Mesothelial cell of epicardium (in vitro differentiated cells): ENCODE results near the gene TENM4. TPM values are rescaled to one million over a fixed set of nuclear protein-coding genes. Genes with fewer than 3 reads are reported as not detected.

Source experiments
- DNase-seq, 2 experiments: peaks; one replicate each; pipeline ENCODE4 v3.0.0; 2021; ENCODE audit warnings: low spot score in 2 of 2; ENCODE audit not compliant: unreplicated experiment in 2 of 2
- H3K27ac Mint-ChIP-seq: 2 replicates; pipeline ENCODE4 v1.8.0; 2021; ENCODE audit warnings: mixed read lengths
- H3K27me3 Mint-ChIP-seq: 2 replicates; pipeline ENCODE4 v1.8.0; 2021; ENCODE audit warnings: low read depth, mixed read lengths
- H3K36me3 Mint-ChIP-seq: 2 replicates; pipeline ENCODE4 v1.8.0; 2021; ENCODE audit warnings: mixed read lengths
- H3K4me1 Mint-ChIP-seq: 2 replicates; pipeline ENCODE4 v1.8.0; 2021; ENCODE audit warnings: mixed read lengths
- H3K4me3 Mint-ChIP-seq: 2 replicates; pipeline ENCODE4 v1.8.0; 2021; ENCODE audit warnings: mild to moderate bottlenecking, moderate library complexity, mixed read lengths
- H3K9me3 Mint-ChIP-seq: 2 replicates; pipeline ENCODE4 v1.8.0; 2021; ENCODE audit warnings: mixed read lengths
- total RNA-seq: library from RNA; stranded (reverse); gene quantifications from 3 replicates; pipeline ENCODE4 v1.2.1, GENCODE V29; 2021
- TF ChIP-seq, protein P1 (sequence below): fragments of 200-600 bp; sonication (generic); IDR thresholded peaks from one replicate; pipeline ENCODE4 v1.5.0; 2021; ENCODE audit warnings: antibody characterized with exemption; ENCODE audit not compliant: unreplicated experiment

The TENM4 gene
- total RNA-seq, 1 donor from 2014 or later: 187 TPM

DNA sequence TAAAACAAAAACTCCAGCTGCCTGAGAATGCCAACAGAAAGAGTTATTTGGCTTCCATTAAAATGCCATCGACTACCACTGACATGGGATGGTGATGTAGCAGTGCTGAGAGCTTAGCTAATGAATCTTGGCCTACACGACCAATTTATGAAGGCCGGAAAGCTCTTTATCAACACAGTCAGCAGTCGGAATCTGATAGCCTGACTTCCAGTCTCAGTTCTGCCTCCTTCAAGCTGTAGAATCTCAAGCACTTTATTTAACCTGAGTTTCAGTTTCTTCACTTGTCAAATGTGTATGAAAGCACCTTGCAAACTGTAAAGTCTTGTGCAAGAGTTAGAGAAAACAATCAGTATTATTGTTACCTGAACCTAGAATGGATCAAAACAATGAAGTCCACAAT, 530.5 kb downstream of the TENM4 start:
- no peaks in the 10 kb centered on the region for H3K27me3 Mint-ChIP-seq
- peak overlapping the region; percentile 86 for H3K27ac Mint-ChIP-seq
- H3K4me3 Mint-ChIP-seq: no peak overlapping the region
- TF ChIP-seq, protein P1, sequence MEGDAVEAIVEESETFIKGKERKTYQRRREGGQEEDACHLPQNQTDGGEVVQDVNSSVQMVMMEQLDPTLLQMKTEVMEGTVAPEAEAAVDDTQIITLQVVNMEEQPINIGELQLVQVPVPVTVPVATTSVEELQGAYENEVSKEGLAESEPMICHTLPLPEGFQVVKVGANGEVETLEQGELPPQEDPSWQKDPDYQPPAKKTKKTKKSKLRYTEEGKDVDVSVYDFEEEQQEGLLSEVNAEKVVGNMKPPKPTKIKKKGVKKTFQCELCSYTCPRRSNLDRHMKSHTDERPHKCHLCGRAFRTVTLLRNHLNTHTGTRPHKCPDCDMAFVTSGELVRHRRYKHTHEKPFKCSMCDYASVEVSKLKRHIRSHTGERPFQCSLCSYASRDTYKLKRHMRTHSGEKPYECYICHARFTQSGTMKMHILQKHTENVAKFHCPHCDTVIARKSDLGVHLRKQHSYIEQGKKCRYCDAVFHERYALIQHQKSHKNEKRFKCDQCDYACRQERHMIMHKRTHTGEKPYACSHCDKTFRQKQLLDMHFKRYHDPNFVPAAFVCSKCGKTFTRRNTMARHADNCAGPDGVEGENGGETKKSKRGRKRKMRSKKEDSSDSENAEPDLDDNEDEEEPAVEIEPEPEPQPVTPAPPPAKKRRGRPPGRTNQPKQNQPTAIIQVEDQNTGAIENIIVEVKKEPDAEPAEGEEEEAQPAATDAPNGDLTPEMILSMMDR: no peak
- peaks cover 42% of the 10 kb centered on the region for H3K4me1 Mint-ChIP-seq
- DNase-seq: no peak
- H3K9me3 Mint-ChIP-seq: no peaks in the 10 kb centered on the region
- peaks cover 2% of the 10 kb centered on the region for H3K36me3 Mint-ChIP-seq

DNA sequence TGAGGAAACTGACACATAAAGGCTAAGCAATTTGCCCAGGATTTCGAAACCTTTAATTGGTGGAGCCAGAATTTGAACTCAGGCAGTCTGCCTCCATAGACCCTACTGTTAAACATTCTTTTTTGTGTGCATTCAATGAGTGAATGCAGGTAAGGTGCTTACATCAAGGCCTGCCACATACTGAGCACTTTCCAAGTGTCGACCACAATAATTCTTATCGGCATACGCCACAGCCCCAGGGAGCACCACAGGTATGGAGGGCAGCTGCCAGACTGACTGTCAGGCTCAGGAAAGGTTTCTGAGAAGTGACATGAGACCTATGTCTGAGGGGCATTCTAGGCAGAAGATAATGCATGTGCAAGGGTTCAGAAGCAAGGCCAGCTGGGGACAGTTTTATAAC, 531.4 kb downstream of the TENM4 start:
- H3K4me3 Mint-ChIP-seq: no peak overlapping the region
- DNase-seq: no peak
- peaks cover 32% of the 10 kb centered on the region for H3K4me1 Mint-ChIP-seq
- peak overlapping the region; percentile 23 for H3K27ac Mint-ChIP-seq
- H3K9me3 Mint-ChIP-seq: no peaks in the 10 kb centered on the region
- TF ChIP-seq, protein P1: no peak
- peaks cover 2% of the 10 kb centered on the region for H3K36me3 Mint-ChIP-seq
- H3K27me3 Mint-ChIP-seq: no peaks in the 10 kb centered on the region

DNA sequence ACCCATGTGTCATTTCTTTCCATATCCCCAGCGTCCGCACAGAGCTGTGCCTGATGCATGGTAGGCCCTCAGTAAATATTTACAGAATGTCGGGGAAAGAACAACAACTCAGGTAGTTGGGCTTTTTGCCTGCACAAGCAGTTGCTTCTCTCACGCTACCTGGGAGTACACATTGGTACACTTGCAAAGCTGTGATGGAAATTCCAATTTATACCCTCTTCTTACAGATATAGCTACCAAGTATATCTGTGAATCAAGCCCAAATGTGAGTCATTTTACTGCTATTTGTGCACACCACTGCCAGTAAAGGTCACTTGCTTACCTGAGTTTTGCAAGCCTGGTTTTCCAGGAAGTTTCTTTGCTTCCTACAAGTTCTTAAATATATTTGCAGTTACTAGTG, 533.2 kb downstream of the TENM4 start:
- TF ChIP-seq, protein P1: no peak
- Mint-ChIP-seq H3K4me3 (no peak overlapping the region), H3K36me3 (peaks cover 2% of the 10 kb centered on the region), H3K27me3 (no peaks in the 10 kb centered on the region), H3K9me3 (no peaks in the 10 kb centered on the region), H3K4me1 (peaks cover 18% of the 10 kb centered on the region), H3K27ac (no peak overlapping the region)
- no peak for DNase-seq

DNA sequence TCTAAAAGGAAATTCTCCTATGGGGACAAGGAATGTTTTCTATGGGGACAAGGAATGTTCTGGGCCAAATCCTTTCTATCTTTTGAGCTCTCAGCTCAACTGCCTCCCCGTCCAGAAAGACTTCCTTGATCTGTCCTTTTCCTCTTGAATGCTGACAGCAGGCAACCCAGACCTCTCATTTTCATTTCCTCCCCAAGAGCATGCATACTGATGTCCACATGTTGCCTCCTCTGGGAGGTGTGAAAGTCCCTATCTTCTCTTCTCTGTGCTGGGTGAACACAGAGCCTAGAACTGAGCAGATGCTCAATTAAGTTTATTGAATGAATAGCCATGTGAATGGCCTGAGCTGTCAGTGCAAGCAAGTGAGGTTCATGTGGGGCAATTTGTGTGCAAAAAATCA, 534.3 kb downstream of the TENM4 start:
- TF ChIP-seq, protein P1: no peak
- Mint-ChIP-seq H3K27me3 (no peaks in the 10 kb centered on the region), H3K27ac (peak overlapping the region; percentile 70), H3K9me3 (no peaks in the 10 kb centered on the region), H3K4me3 (no peak overlapping the region), H3K36me3 (peaks cover 8% of the 10 kb centered on the region), H3K4me1 (peaks cover 16% of the 10 kb centered on the region)
- no peak for DNase-seq

DNA sequence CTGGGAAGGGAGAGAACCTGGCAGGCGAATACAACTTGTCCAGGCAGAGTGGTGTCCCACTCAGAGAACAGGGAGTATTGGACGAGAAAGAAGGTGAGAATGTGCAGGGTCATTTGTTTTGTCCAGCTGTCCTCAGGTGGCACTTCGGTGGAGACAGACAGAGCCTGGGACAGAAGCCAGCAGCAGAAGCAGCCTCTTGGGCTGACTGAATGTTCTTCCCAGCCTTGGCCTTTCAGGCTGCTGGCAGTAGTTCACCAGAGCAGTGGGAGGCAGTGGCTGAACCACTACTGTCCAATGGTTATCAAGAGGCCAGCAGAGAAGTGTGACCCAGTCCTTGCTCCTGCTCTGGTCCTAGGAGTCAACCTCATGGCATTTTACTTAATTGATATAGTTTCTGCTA, 535.1 kb downstream of the TENM4 start:
- no peaks in the 10 kb centered on the region for H3K9me3 Mint-ChIP-seq
- DNase-seq: no peak
- H3K4me1 Mint-ChIP-seq: peaks cover 9% of the 10 kb centered on the region
- TF ChIP-seq, protein P1: no peak
- no peak overlapping the region for H3K27ac Mint-ChIP-seq
- peaks cover 9% of the 10 kb centered on the region for H3K36me3 Mint-ChIP-seq
- H3K4me3 Mint-ChIP-seq: no peak overlapping the region
- no peaks in the 10 kb centered on the region for H3K27me3 Mint-ChIP-seq
